HG02852 (cell line): ENCODE results near the gene CDK3.

Experiments used
- ATAC-seq: cut with Tn5 transposase; IDR thresholded peaks from one replicate; pipeline ENCODE4 v1.9.1; 2021; ENCODE audit warnings: mild to moderate bottlenecking, moderate library complexity; ENCODE audit not compliant: unreplicated experiment

CDK3 gene

DNA sequence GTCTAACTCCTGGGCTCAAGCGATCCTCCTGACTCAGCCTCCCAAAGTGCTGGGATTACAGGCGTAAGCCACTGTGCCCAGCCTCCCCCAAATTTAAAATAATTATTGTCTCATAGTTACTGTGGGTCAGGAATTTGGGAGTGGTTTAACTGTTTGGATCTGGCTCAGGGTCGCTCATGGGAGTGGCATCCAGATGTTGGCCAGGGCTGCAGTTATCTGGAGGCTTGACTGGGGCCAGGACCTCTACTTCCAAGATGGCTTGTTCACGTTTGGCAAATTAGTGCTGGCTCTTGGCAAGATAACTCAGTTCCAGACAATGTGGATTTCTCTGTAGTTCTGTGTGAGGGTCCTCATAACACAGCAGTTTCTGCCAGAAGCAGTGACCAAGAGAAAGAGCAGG is 13.6 kb upstream of the CDK3 start:
- no peak for ATAC-seq

DNA sequence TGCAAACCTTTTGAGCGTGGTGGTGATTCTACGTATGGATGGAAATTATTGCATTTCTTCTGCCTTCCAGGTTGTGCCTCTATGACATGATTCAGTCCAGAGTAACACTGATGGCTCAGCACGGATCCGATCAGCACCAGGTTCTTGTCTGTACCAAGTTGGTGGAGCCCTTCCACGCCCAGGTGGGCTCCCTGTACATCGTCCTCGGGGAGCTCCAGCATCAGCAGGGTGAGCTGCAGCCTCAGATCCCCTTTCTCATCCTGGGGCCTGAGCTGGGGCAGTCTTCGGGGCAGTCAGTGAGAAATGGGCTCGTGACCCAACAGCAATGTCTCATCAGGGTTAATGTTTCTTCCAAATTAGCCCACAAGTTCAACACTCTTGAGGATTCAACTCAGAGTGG is 9.3 kb upstream of the CDK3 start:
- no peak for ATAC-seq

DNA sequence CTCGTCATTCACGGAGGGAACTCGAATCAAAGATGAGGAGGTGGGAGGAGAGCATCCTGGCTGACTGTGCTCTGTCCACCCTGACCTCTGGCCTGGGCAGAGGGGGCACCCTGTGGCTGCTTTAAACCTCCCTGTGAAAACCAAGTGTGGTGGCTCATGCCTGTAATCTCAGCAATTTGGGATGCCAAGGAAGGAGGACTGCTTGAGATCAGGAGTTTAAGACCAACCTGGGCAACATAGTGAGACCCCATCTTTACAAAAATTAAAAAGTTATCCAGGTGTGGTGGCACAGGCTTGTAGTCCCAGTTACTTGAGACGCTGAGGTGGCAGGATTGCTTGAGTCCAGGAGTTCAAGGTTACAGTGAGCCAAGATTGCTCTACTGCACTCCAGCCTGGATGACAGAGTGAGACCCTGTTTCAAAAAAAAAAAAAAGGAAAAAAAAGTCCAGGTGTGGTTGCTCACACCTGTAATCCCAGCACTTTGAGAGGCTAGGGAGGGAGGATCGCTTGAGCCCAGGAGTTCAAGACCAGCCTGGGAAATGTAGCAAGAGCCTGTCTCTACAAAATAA is 5.8 kb upstream of the CDK3 start:
- no peak for ATAC-seq

DNA sequence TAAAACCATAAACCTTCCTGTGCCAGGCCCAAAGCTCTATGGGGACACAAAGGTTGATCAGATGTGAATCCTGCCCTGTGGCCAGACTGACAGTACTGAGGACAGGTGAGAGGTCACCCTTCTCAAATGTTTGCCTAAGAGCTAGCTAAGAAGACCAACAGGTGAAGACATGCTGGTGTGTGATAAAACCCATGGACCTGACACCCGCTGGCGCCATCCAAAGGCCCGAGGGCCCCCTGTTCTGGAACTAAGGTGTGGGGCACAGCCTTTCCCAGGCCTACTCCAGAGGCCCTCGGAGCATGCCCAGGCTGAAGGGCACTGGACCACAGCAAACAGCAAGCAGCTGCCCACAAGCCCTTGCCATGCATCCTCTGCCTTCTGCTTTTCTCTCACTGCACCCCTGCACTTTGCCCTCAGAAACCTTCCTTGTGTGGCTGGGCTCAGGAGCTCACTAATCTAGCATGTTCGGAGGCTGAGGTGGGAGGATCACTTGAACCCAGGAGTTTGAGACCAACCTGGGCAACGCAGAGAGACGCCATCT is 5.2 kb upstream of the CDK3 start:
- no peak for ATAC-seq

DNA sequence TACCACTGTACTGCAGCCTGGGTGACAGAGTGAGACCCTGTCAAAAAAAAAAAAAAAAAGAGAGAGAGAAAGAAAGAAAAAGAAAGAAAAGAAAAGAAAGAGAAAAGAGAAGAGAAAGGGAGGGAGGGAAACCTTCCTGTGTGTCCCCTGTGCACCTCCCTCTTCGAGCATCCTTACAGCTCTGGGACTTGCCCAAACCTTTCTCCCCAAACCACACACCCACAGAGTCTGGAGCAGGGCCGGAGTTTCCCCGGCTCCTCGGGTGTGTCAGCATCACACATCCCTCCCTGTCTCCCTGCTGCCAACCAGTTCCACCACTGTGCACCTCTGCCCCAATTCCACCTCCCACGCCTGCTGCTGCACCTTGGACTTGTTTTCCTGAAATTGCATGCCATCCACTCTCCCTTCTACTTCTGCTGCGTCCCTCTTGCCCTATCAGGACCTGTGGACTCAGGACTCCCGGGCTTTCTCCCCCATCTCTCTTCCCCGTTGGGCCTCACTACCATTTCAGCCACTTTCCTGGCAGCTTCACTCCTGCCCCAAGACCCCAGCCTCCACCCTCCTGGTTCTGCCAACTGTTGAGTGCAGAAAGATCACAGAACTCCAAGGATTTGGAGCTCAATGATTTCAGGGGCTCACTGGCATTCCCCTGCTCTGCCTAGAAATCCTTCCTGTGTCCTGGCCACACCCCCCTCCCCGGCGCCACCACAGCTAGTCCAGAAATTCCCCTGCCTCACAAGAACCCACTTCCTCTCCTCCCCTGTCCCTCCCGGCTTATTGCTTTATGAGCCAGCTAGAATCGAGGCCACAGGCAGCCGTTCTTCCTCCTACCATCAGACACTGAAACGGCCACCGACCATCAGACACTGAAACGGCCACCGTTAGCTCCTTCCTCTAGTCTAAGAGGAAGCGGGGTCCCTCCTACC is 3.7 kb upstream of the CDK3 start:
- ATAC-seq: no peak

DNA sequence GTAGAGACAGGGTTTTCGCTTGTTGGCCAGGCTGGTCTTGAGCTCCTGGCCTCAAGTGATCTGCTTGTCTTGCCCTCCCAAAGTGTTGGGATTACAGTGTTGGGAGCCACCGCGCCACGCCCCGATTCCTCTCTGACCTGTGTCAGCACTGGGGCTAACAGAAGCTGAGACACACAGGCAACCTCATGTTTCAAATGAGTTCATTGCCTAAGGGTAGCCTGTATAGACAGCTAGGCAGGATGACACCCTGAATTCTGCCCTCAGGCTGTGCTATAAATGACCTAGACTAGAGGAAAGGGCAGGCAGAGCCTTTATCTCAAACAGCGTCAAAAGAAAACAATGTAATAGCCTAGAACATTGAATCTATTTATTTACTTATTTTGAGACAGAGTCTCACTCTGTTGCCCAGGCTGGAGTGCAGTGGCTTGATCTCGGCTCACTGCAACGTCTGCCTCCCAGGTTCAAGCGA is 2.3 kb upstream of the CDK3 start:
- ATAC-seq: no peak

DNA sequence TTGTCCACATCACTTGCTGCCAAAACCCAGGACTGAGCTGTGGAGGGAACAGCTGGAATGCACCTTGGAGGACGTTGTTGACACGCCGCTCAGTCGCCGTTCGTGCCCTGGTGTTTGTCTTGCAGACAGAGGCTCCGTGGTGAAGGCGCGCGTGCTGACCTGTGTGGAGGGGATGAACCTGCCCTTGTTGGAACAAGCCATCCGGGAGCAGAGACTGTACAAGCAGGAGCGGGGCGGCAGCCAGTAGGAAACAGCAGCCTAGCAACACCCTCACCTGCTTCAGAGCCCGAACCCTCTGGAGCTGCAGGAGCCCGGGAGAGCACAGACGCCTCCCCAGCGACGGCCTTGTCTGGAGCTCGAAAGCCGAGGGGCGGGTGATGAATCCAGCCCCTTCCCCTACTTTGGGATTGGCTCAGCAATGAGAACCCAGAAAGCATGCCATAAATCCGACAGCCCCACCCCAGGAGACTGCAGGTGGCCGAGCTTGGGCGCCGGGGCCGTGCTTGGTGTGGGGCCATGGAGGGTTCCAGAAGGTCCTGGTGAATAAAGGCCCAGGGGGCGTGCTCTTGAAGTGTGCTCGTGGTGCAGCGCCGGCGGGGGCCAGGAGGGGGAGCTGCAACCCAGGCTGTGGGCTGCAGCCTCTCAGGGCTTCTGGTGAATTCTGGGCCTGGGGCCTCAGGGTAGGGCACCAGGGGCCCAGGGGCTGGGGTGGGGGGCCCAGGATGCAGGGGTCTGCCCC is 470 bp upstream of the CDK3 start:
- no peak for ATAC-seq

DNA sequence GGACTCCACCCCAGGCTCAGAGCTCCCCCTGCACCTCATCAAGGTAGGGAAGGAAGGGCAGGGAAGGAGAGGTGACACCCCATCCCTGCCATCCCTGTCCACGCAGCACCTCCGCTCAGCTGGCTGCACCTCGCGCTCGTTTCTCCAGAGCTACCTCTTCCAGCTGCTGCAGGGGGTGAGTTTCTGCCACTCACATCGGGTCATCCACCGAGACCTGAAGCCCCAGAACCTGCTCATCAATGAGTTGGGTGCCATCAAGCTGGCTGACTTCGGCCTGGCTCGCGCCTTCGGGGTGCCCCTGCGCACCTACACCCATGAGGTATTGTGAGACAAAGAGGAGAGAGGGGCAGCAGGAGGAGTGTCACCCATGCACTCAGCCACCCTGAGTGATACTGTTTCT is 1.4 kb downstream of the CDK3 start:
- no peak for ATAC-seq

DNA sequence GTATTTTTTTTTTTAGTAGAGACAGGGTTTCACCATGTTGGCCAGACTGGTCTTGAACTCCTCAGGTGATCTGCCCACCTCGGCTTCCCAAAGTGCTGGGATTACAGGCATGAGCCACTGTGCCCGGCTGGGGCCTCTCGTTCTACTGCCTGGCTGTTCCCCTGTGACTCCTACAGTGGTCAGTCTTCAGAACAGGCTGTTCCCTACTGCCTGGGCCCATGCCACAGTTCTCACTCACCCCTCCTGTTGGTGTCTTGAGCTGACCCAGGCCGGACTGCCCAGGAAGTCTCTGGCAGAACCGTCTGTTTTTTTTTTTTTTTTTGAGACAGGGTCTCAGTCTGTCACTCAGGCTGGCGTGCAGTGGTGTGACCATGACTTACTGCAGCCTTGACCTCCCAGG is 3.3 kb downstream of the CDK3 start:
- ATAC-seq: no peak

DNA sequence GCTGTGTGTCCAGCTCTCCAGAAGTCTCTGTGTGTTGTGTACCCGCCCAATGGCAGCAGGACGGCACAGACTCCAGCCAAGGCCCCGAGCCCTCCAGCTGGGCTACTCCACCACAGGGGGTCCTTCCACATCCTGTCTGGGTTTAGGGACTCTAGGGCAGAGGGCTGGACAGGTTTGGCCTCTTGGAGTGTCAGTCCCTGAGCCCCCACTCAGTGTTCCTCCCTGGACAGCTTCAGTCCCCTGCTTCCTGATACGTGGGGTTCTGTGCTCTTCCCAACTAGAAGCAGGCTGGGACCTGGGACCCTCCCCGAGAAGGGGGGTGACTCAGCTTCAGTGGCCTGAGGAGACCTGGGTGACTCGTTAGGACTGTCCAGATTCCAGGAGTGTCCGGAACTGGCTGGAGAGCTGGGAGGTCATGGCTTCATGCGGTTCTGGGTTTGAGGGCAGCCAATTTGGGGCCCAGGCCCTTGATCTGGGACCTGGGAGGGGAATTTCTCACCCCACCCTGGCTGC is 4.2 kb downstream of the CDK3 start:
- no peak for ATAC-seq

DNA sequence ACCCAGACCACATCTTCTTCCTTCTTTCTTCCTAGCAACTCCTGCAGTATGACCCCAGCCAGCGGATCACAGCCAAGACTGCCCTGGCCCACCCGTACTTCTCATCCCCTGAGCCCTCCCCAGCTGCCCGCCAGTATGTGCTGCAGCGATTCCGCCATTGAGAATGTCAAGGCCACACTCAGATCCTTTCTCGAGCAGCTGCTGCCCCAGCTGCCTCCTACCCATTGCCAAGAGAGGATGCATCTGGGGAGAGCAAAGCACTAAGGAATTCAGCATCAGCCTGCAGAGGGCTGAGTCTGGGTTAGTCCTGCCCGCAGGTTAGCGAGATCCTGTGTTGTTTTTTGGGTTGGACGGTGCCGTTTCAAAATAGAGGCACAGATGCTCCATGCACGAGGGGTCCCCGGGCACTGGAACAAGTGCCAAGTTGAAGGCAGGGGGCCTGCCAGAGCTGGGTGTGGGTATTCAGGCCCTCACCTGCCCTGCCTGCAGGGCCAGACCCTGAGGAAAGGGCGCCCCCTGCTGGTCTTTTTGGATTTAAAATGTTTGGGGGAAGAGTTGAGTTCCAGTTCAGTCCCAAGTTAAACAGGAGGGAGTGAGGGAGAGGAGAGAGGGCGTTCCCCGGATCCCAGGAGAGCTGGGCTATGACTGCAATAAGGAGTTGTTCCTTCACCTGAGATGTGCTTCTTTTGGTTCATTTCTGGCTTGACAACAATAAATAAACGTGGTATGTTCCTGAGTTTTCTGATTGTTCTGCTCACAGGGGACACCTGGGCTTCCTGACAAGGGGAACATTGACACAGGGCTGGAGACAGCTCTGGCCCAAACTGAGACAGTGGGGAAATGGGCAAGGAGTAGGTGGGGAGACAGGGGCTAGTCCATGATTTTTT is 4.9 kb downstream of the CDK3 start:
- ATAC-seq: no peak

DNA sequence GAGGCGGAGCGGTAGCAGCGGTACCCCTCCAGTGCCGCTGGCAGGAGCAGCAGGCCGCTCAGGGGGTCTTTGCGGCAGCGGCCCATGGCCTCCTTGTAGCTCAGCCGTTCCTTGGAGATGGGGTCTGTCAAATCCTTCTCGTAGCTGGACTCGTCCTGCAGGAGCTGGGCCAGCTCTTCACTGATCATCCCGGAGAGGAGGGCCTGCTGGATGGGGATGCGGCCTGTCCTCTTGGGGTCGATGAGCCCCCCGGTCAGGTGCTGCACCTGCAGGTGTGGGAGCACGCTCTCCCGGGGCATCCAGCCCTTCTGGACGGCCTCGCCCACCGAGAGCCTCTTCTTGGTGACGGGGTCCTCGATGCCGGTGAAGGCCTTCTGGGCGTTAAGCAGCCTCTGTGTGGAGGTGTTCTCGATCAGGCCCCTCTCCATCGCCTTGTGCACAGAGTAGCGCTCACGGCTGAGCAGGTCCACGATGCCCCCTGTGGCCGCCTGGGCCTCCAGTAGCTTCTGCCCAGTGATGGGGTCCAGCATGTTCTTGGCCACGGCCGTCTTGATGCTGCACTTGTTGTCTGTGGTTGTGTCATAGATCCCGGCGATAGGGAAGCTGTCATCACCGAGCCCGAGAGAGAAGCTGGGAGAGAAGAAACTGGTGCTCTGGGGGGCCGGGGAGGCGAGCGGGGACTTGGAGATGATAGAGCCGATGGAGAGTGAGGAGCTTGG is 6.6 kb downstream of the CDK3 start:
- ATAC-seq: no peak

DNA sequence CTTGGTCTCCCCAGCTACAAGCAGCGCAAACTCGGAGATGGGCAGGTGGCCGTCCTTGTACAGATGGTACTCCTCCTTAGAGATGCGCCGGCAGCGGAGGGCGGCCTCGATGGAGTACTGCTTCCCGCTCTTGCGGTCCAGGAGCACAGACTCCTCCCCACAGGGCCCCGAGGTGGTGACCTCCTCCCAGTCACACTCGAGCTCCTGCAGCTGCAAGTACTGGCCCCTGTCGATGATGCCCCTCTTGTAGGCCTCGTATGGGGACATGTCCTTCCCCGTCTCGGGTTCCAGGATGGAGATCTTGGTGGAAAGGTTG is 7.2 kb downstream of the CDK3 start:
- no peak for ATAC-seq

DNA sequence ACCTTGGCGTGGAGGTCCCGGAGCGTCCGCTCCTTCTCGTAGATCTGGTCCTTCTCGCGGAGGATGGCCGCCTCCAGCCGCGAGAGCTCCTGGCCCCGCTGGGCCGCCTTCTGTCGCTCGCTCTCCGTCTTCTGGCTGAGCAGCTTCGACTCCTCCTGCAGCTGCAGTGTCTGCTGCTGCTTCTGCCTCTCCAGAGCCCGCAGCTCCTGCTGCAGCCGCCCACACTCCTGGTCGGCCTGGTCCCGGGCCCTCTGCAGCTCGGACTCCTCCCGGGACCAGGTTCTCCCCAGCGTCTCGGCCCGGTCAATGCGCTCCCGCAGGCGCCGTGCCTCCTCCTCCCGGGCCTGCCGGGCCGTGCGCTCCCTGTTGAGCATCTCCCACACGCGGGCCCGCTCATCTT is 7.6 kb downstream of the CDK3 start:
- ATAC-seq: no peak

DNA sequence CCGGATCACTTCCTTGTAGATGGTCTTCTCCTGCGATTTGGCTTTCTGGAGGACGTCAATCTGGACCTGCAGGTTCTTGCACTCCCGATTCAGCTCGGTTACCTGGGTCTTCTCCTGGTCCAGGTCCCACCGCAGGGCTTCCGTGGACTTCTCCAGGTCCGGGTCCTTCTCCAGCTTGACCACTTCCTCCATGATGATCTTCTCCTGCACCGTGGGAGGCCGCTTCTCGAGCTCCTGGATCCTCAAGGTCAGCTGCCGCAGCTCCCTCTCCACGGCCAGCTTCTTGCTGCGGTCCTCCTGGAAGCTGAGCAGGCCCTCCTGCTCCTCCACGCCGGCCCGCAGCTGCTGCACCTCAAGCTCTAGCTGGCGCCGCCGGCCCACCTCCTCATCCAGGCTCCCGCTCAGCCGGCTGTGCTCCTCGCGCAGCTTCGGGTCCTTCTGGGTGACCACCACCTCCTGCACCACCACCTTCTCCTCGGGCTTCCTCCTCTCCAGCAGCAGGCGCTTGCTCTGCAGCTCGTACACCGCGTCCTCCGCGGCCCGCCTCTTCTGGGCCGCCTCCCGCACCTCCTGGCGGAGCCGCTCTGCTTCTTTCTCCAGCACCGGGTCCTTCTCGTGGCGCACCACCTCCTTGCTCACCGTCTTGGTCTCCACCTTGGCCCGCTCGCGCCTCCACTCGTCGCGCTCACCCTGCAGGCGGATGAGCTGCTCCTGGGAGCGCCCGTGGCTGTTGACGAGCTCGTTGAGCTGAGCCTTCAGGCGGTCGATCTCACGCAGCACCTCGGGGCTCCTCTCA is 8.2 kb downstream of the CDK3 start:
- no peak for ATAC-seq

DNA sequence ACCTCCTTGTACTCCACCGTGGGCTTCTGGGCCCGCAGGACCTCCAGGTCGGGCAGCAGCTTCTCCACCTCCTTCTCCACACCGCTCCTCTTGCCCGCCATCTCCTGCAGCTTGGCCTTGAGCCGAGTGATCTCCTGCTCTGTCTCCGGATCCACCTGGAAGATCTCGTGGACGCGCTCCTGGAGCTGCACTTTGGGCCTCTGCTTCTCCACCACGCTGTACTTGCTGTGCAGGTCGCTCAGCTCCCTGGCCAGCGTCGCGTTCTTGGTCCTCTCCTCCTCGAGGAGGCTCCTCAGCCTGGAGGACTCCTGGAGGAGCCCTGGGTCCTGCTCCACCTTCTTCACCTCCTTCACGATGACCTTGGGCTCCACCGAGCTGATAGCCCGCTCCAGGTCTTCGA is 8.8 kb downstream of the CDK3 start:
- no peak for ATAC-seq

DNA sequence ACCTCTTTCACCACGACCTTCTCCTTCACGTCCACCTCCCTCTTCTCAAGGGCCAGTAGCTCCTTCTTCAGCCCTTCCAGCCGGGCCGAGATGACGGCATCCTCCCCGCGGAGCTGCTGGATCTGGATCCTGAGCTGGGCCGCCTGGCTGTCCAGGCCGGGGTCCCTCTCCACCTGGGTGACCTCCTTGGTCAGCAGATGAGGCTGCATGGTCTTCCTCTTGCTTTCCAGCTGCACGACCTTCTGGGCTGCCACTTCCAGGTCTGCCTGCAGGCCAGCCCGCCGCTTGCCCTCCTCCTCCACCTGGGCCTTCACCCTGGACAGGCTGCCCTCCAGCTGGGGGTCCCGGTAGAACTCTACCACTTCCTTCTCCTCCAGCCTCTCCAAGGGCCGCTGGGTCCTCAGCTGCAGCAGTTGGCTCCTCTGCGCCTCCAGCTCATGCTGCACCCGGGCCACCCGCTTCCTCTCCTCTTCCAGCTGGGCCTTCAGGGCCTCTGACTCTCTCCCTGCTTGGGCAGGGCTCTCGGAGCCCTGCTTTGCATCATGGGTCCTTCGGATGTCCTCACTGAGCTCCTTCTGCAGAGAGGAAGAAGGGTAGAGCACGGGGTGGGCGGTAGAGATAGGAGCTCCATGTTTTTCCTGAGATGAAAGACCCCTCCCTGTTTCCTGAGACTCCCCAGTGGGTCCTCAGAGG is 9.5 kb downstream of the CDK3 start:
- no peak for ATAC-seq

DNA sequence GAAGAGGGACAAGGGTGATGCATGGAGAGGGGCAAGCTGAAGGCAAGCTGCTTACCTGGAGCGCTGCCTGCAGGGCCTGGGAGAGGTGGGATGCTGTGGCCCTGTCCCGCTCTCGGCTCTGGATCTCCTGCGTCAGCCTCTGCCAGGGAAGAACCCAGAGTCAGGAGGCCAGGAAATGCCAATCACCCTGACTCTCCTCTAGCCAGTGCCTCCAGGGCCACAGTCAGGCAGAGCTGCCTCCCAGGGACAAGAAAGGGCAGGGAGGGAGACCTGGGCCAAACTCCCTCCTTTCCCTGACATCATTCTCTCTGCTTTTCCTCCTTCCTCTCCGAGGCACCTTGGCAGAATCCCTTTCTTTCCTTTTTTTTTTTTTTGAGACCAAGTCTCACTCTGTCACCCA is 11.3 kb downstream of the CDK3 start:
- no peak for ATAC-seq
